Measurements from ENCODE around the gene CLIC1.

The CLIC1 gene

GRCh38 chr6:31700740-31701401 is 35.5 kb downstream of the CLIC1 start:
- DNase-seq, result no peak

- DNase-seq, result no peak
Measured at GRCh38 chr6:31697555-31697954, 38.8 kb downstream of the CLIC1 start.

- no peak for DNase-seq
Measured at GRCh38 chr6:31693535-31693934, 42.8 kb downstream of the CLIC1 start.

- no peak for DNase-seq
Measured at GRCh38 chr6:31692886-31693285, 43.4 kb downstream of the CLIC1 start.

GRCh38 chr6:31692353-31692752 is 44.0 kb downstream of the CLIC1 start:
- DNase-seq, result no peak

- no peak for DNase-seq
Measured at GRCh38 chr6:31691564-31692108, 44.7 kb downstream of the CLIC1 start.

GRCh38 chr6:31691078-31691463 is 45.3 kb downstream of the CLIC1 start:
- no peak for DNase-seq

GRCh38 chr6:31690231-31691077 is 45.9 kb downstream of the CLIC1 start:
- no peak for DNase-seq

- no peak for DNase-seq
Measured at GRCh38 chr6:31689249-31690110, 46.9 kb downstream of the CLIC1 start.

- no peak for DNase-seq
Measured at GRCh38 chr6:31687860-31688693, 48.3 kb downstream of the CLIC1 start.

- no peak for DNase-seq
Measured at GRCh38 chr6:31687321-31687720, 49.0 kb downstream of the CLIC1 start.

GRCh38 chr6:31686483-31686882 is 49.8 kb downstream of the CLIC1 start:
- no peak for DNase-seq

- no peak for DNase-seq
Measured at GRCh38 chr6:31683591-31683990, 52.7 kb downstream of the CLIC1 start.

GRCh38 chr6:31681135-31681671 is 55.1 kb downstream of the CLIC1 start:
- DNase-seq, result peak; percentile 76
